ENCODE measurements around the gene AK6. TPM values are rescaled to one million over a fixed set of nuclear protein-coding genes. Genes with fewer than 3 reads are reported as not detected.
"Not testable (repeated sequence)": the region's sequence is repeated elsewhere in the genome, so short reads cannot be mapped to it uniquely, and the experiment has no call there.

AK6 gene
- total RNA-seq, 1 experiment from 2014 or later = 48.5 TPM

DNA sequence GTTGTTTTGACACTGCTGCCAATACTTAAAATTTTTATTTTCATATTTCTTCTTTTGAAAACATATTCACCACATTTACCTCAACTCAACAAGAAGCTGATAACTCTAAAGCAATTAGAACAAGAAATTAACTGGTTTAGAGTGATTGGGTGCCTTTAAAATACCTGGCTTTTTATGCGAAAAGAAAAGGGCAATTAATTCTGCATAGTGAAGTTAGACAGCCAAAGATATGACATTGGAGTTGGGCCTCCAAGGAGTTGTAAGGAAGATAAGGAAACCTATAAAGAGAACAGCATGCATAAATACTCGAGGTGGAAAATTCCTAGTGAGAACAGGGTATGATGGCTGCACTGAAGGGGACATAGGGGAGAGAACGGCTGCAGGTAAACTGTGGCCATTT is 9.6 kb downstream of the AK6 start:
- Histone ChIP-seq H3K4me3 (ENCODE audit: low read length) (no peak overlapping the region), H3K4me2 (ENCODE audit: low read depth, low read length, poor library complexity, severe bottlenecking) (no peak overlapping the region), H3K79me2 (ENCODE audit: low read length) (peaks cover 70% of the 10 kb centered on the region), H4K20me1 (ENCODE audit: insufficient read depth, low read depth, low read length) (no peaks in the 10 kb centered on the region; the same call in 1 of the 2 replicates), H3K9ac (ENCODE audit: low read length) (no peak overlapping the region), H3K36me3 (ENCODE audit: insufficient read depth, low read length) (peaks cover 38% of the 10 kb centered on the region), H3K9me3 (ENCODE audit: low read length) (no peaks in the 10 kb centered on the region), H3K4me1 (ENCODE audit: low read length) (no peaks in the 10 kb centered on the region), H3K27me3 (ENCODE audit: low read length) (no peaks in the 10 kb centered on the region), H3K9me2 (replicated peaks; ENCODE audit: insufficient read depth, low read length) (no peaks in the 10 kb centered on the region), H2AFZ (ENCODE audit: low read length) (no peak overlapping the region), H3K27ac (ENCODE audit: low read length) (no peak overlapping the region)
- no peak for DNase-seq

DNA sequence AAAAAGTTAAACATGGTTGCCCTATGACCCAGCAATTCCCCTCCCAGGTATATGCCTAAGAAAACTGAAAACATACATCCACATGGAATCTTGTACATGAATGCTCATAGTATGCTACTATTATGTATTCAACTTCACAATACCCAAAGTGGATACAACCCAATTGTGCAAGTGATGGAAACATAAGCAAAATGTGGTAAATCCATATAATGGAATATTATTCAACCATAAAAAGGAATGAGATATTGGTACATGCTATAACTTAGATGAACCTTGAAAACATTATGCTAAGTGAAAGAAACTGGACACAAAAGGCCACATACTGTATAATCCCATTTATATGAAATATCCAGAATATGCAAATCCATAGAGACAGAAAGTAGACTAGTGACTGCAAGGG is 18.7 kb downstream of the AK6 start:
- H4K20me1 ChIP-seq (ENCODE audit: insufficient read depth, low read depth, low read length) = no peaks in the 10 kb centered on the region
- no peaks in the 10 kb centered on the region for H3K9me3 ChIP-seq (ENCODE audit: low read length)
- H3K4me2 ChIP-seq (ENCODE audit: low read depth, low read length, poor library complexity, severe bottlenecking) = no peak overlapping the region
- H3K27ac ChIP-seq (ENCODE audit: low read length) = no peak overlapping the region
- no peak overlapping the region for H3K9ac ChIP-seq (ENCODE audit: low read length)
- peaks cover 7% of the 10 kb centered on the region; the same call in 1 of the 2 replicates for H3K79me2 ChIP-seq (ENCODE audit: low read length)
- H3K4me3 ChIP-seq (ENCODE audit: low read length) = no peak overlapping the region
- no peak overlapping the region for H2AFZ ChIP-seq (ENCODE audit: low read length)
- peaks cover 45% of the 10 kb centered on the region for H3K36me3 ChIP-seq (ENCODE audit: insufficient read depth, low read length)
- DNase-seq = no peak
- no peaks in the 10 kb centered on the region for H3K9me2 ChIP-seq (replicated peaks; ENCODE audit: insufficient read depth, low read length)
- no peaks in the 10 kb centered on the region for H3K27me3 ChIP-seq (ENCODE audit: low read length)
- no peaks in the 10 kb centered on the region for H3K4me1 ChIP-seq (ENCODE audit: low read length)

DNA sequence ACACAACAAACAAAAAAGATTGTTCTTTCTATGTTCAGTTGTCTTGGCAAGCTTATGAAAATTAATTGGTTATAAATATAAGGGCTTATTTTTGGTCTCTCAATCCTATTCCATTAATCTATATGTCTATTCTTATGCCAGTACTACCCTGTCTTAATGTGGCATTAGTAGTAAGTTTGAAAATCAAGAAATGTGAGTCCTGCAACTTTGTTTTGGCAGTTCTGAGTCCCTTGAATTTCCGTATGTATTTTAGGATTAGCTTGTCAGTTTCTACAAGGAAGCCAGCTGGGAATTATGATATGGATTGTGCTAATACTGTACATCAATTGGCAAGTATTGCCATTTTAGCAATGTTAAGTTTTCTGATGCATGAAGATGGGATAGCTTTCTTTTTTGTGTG is 26.2 kb downstream of the AK6 start:
- no peak for DNase-seq
- Histone ChIP-seq H3K4me2 (ENCODE audit: low read depth, low read length, poor library complexity, severe bottlenecking) (no peak overlapping the region), H3K27me3 (ENCODE audit: low read length) (no peaks in the 10 kb centered on the region), H3K9me3 (ENCODE audit: low read length) (no peaks in the 10 kb centered on the region), H2AFZ (ENCODE audit: low read length) (no peak overlapping the region), H3K4me1 (ENCODE audit: low read length) (no peaks in the 10 kb centered on the region), H3K79me2 (ENCODE audit: low read length) (no peaks in the 10 kb centered on the region), H3K4me3 (ENCODE audit: low read length) (no peak overlapping the region), H3K27ac (ENCODE audit: low read length) (no peak overlapping the region), H3K9me2 (replicated peaks; ENCODE audit: insufficient read depth, low read length) (no peaks in the 10 kb centered on the region), H4K20me1 (ENCODE audit: insufficient read depth, low read depth, low read length) (no peaks in the 10 kb centered on the region), H3K36me3 (ENCODE audit: insufficient read depth, low read length) (no peaks in the 10 kb centered on the region), H3K9ac (ENCODE audit: low read length) (no peak overlapping the region)

DNA sequence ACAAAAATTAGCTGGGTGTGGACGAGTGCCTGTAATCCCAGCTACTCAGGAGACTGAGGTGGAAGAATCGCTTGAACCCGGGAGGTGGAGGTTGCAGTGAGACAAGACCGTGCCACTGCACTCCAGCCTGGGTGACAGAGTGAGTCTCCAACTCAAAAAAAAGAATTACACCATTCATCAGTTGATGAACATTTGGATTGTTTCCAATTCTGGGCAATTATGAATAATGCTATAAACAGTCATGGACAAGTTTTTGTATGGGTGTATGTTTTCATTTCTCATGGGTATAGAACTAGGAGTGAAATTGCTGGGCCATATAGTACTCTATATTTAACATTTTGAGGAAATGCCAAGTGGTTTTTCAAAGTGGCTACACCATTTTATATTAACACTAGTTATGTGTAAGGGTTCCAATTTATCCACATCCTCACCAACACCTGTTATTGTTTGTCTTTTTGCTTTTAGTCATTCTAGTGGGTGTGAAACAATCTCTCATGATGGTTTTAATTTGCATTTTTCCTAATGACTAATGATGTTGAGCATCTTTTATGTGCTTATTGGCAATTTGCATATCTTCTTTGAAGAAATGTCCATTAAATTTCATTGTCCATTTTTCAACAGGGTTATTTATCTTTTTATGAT is 27.7 kb downstream of the AK6 start:
- Histone ChIP-seq H3K27ac (ENCODE audit: low read length) (no peak overlapping the region), H3K27me3 (ENCODE audit: low read length) (no peaks in the 10 kb centered on the region), H3K79me2 (ENCODE audit: low read length) (no peaks in the 10 kb centered on the region), H4K20me1 (ENCODE audit: insufficient read depth, low read depth, low read length) (no peaks in the 10 kb centered on the region), H3K4me1 (ENCODE audit: low read length) (no peaks in the 10 kb centered on the region), H3K9me2 (replicated peaks; ENCODE audit: insufficient read depth, low read length) (no peaks in the 10 kb centered on the region), H3K4me2 (ENCODE audit: low read depth, low read length, poor library complexity, severe bottlenecking) (no peak overlapping the region), H3K9me3 (ENCODE audit: low read length) (no peaks in the 10 kb centered on the region), H3K4me3 (ENCODE audit: low read length) (no peak overlapping the region), H3K36me3 (ENCODE audit: insufficient read depth, low read length) (no peaks in the 10 kb centered on the region), H3K9ac (ENCODE audit: low read length) (no peak overlapping the region), H2AFZ (ENCODE audit: low read length) (no peak overlapping the region)
- DNase-seq = no peak

DNA sequence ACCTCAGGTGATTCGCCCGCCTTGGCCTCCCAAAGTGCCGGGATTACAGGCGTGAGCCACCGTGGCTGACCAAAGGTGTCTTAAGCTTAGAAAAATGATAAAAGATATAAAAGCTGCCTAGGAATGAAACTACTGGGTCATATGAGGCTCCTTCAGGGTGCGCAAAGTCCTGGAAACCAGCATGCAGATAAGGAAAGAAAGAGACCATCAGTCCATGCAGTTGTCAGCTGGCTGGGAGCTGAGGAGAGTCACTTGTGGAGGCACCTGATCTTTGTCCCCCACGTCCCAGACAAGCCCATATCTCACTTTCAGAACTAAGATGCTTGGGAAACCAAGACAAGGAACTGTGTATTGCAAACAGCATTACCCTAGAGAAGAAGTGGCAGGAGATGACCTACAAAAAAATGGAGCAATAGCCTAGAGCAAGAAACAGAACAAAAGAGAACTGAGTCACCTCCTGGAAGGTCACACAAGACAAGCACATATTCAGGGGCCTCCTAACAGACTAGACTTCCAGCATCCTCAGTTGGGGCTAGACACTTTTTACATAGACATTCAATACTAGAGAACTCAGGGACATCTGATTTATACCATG is 33.9 kb downstream of the AK6 start:
- Histone ChIP-seq H3K36me3 (ENCODE audit: insufficient read depth, low read length) (no peaks in the 10 kb centered on the region), H3K79me2 (ENCODE audit: low read length) (peaks cover 13% of the 10 kb centered on the region), H3K4me3 (ENCODE audit: low read length) (no peak overlapping the region), H2AFZ (ENCODE audit: low read length) (no peak overlapping the region), H3K9ac (ENCODE audit: low read length) (no peak overlapping the region), H3K4me2 (ENCODE audit: low read depth, low read length, poor library complexity, severe bottlenecking) (no peak overlapping the region), H3K4me1 (ENCODE audit: low read length) (peaks cover 18% of the 10 kb centered on the region), H3K27me3 (ENCODE audit: low read length) (no peaks in the 10 kb centered on the region), H3K9me3 (ENCODE audit: low read length) (no peaks in the 10 kb centered on the region), H3K27ac (ENCODE audit: low read length) (no peak overlapping the region), H3K9me2 (replicated peaks; ENCODE audit: insufficient read depth, low read length) (no peaks in the 10 kb centered on the region), H4K20me1 (ENCODE audit: insufficient read depth, low read depth, low read length) (no peaks in the 10 kb centered on the region)
- no peak for DNase-seq

DNA sequence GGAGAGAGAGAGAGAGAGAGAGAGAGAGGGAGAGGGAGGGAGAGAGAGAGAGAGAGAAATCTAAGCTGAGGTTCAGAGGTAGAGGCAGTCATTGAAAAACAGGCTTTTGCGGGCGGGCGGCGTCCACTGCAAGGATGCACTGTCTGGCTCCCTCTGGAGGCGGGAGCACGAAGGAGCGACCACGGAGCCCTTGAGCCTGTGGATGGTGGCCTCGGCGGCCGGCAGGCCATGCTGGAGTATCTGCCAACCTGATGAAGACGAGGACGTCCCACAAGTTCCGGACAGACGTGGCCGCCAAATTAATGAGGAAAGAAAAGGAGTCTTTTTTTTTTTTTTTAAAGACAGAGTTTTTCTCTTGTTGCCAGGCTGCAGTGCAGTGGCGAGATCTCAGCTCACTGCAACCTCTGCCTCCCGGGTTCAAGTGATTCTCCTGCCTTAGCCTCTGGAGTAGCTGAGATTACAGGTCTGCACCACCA is 34.5 kb downstream of the AK6 start:
- DNase-seq = peak; percentile 88
- H2AFZ ChIP-seq (ENCODE audit: low read length) = no peak overlapping the region

DNA sequence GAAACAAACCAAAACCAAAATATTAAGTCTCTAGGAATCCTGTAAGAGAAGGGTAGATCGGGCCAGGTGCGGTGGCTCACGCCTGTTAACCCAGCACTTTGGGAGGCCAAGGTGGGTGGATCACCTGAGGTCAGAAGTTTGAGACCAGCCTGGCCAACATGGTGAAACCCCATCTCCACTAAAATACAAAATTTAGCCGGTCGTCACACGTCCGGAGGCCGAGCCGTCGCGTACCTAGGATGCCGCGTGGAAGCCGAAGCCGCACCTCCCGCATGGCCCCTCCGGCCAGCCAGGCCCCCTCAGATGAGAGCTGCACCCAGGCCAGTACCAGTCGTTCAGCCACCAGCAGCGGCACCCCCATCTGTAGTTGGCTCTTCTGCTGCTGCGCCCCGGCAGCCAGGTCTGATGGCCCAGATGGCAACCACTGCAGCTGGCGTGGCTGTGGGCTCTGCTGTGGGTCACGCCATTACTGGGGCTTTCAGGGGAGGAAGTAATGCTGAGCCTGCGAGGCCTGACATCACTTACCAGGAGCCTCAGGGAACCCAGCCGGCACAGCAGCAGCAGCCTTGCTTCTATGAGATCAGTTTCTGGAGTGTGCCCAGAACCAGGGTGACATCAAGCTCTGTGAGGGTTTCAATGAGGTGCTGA is 35.5 kb downstream of the AK6 start:
- peak overlapping the region; percentile 78 for H3K4me2 ChIP-seq (ENCODE audit: low read depth, low read length, poor library complexity, severe bottlenecking)
- H3K27me3 ChIP-seq (ENCODE audit: low read length); H3K27ac ChIP-seq (ENCODE audit: low read length); H3K4me3 ChIP-seq (ENCODE audit: low read length); H3K9ac ChIP-seq (ENCODE audit: low read length); H4K20me1 ChIP-seq (ENCODE audit: insufficient read depth, low read depth, low read length); H3K9me3 ChIP-seq (ENCODE audit: low read length); H2AFZ ChIP-seq (ENCODE audit: low read length); DNase-seq; H3K36me3 ChIP-seq (ENCODE audit: insufficient read depth, low read length); H3K9me2 ChIP-seq (replicated peaks; ENCODE audit: insufficient read depth, low read length): not testable (repeated sequence)
- peaks cover 18% of the 10 kb centered on the region for H3K4me1 ChIP-seq (ENCODE audit: low read length)
- peaks cover 13% of the 10 kb centered on the region for H3K79me2 ChIP-seq (ENCODE audit: low read length)

More for the DNA sequence above, 34.5 kb downstream of the AK6 start:
- H3K79me2 ChIP-seq (ENCODE audit: low read length) = peaks cover 13% of the 10 kb centered on the region
- H3K36me3 ChIP-seq (ENCODE audit: insufficient read depth, low read length) = no peaks in the 10 kb centered on the region
- H3K9me3 ChIP-seq (ENCODE audit: low read length) = no peaks in the 10 kb centered on the region
- no peaks in the 10 kb centered on the region for H3K9me2 ChIP-seq (replicated peaks; ENCODE audit: insufficient read depth, low read length)
- H3K27ac ChIP-seq (ENCODE audit: low read length) = no peak overlapping the region
- no peak overlapping the region for H3K9ac ChIP-seq (ENCODE audit: low read length)
- peak overlapping the region; percentile 10 for H3K4me2 ChIP-seq (ENCODE audit: low read depth, low read length, poor library complexity, severe bottlenecking)
- no peak overlapping the region for H3K4me3 ChIP-seq (ENCODE audit: low read length)
- H3K4me1 ChIP-seq (ENCODE audit: low read length) = peaks cover 18% of the 10 kb centered on the region
- no peaks in the 10 kb centered on the region for H3K27me3 ChIP-seq (ENCODE audit: low read length)
- H4K20me1 ChIP-seq (ENCODE audit: insufficient read depth, low read depth, low read length) = no peaks in the 10 kb centered on the region

Data from Karpas-422 (cell line).